ENCODE data around the gene RPS6KB2.
A peak's percentile ranks its signal among the peaks of the same experiment; 100 is the strongest.
"Not testable (repeated sequence)": the region's sequence is repeated elsewhere in the genome, so short reads cannot be mapped to it uniquely, and the experiment has no call there.

RPS6KB2 gene

GRCh38 chr11:67400251-67400941, 27.9 kb upstream of the RPS6KB2 start:
- H3K36me3 ChIP-seq (ENCODE audit: insufficient read depth, low read depth, low read length), result peaks cover 47% of the 10 kb centered on the region
- H3K27ac ChIP-seq (ENCODE audit: low read length), result no peak overlapping the region
- H3K4me1 ChIP-seq (ENCODE audit: insufficient read depth, low read length), result peaks cover 5% of the 10 kb centered on the region; the same call in 1 of the 2 replicates
- H3K9me3 ChIP-seq (ENCODE audit: insufficient read depth, low read depth, low read length), result no peaks in the 10 kb centered on the region
- H3K4me3 ChIP-seq (ENCODE audit: low read length), result peak overlapping the region; percentile 83
- no peaks in the 10 kb centered on the region for H3K27me3 ChIP-seq (ENCODE audit: insufficient read depth, low read length)
- H3K9ac ChIP-seq (ENCODE audit: low read depth, low read length), result peak overlapping the region; percentile 92; the same call in 1 of the 2 replicates

- H3K4me1 ChIP-seq (ENCODE audit: insufficient read depth, low read length), result peaks cover 5% of the 10 kb centered on the region; the same call in 1 of the 2 replicates
- peak overlapping the region; percentile 83 for H3K4me3 ChIP-seq (ENCODE audit: low read length)
- H3K9ac ChIP-seq (ENCODE audit: low read depth, low read length), result peak overlapping the region; percentile 92
- no peak overlapping the region for H3K27ac ChIP-seq (ENCODE audit: low read length)
- H3K27me3 ChIP-seq (ENCODE audit: insufficient read depth, low read length), result no peaks in the 10 kb centered on the region
- H3K9me3 ChIP-seq (ENCODE audit: insufficient read depth, low read depth, low read length), result no peaks in the 10 kb centered on the region
- peaks cover 41% of the 10 kb centered on the region for H3K36me3 ChIP-seq (ENCODE audit: insufficient read depth, low read depth, low read length)
Observed at GRCh38 chr11:67400942-67401494, 27.3 kb upstream of the RPS6KB2 start.

DNA sequence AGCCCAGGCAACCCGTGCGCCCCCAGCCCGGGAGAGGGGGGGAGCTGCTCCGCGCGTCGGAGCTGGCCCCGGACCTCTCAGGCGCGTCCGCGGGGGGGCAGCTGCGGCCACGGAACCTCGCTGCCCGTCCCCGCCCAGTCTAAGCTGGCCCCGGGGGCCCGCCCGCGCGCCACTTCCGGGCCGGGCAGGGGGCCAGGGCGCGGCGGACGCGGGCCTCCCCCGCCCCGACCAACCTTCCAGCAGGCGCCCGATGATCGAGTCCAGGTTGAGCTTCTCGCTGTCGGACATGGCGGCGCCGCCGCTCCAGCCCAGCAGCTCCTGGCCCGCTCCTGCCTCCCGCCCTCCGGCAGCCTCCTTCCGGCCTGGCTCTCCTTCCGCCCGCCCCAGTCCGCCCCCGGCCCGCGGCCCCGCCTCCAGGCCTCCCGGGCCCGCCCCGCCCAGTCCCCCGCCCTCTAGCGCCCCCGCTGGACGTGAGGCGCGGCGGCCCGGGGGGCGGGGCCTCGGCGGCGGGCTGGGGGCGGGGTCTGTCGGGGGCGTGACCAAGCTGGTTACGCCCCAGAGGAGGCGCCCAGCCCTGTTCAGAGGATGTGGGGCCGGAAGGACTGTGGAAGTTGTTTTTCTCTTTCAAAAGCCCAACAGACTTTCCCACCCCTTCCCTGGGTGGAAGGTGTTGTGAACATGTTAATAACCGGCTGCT, 26.7 kb upstream of the RPS6KB2 start, which contains the start of gene PPP1CA:
TSS of gene PPP1CA (minus strand) at position 364 of the 697 bp plus-strand sequence. CDS start at position 288, 76 bp downstream.
- H3K27me3 ChIP-seq (ENCODE audit: insufficient read depth, low read length), result no peaks in the 10 kb centered on the region
- H3K9ac ChIP-seq (ENCODE audit: low read depth, low read length), result peak within 1 kb of the TSS; percentile 92
- H3K4me3 ChIP-seq (ENCODE audit: low read length), result peak within 1 kb of the TSS; percentile 83
- H3K9me3 ChIP-seq (ENCODE audit: insufficient read depth, low read depth, low read length), result no peaks in the 10 kb centered on the region
- peaks cover 35% of the 10 kb centered on the region for H3K36me3 ChIP-seq (ENCODE audit: insufficient read depth, low read depth, low read length)
- H3K27ac ChIP-seq (ENCODE audit: low read length), result no peak within 1 kb of the TSS
- peaks cover 5% of the 10 kb centered on the region; the same call in 1 of the 2 replicates for H3K4me1 ChIP-seq (ENCODE audit: insufficient read depth, low read length)

DNA sequence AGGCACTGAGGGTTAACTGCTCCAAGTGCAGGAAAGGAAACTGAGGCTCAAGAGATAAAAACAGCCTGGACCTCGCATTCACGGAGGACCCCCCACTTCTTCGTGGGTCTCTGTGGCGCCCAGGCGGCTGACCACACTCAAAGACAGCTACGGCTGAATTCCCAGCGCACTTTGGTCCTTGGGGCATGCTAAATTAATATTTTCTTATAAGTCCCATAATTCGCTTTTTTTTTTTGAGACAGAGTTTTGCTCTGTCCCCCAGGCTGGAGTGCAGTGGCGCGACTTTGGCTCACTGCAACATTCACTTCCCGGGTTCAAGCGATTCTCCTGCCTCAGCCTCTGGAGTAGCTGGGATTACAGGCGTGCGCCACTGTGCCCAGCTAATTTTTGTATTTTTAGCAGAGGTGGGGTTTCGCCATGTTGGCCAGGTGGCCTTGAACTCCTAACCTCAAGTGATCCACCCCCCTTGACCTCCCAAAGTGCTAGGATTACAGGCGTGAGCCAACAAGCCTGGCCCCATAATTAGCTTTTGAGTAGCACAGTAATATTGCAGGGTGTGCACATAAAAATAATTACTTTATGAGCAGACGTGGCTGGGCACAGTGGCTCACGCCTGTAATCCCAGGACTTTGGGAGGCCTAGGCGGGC, 26.0 kb upstream of the RPS6KB2 start:
- peaks cover 30% of the 10 kb centered on the region for H3K36me3 ChIP-seq (ENCODE audit: insufficient read depth, low read depth, low read length)

GRCh38 chr11:67403085-67403484, 25.2 kb upstream of the RPS6KB2 start:
- not testable (repeated sequence) for H3K27ac ChIP-seq (ENCODE audit: low read length); H3K4me1 ChIP-seq (ENCODE audit: insufficient read depth, low read length); H3K4me3 ChIP-seq (ENCODE audit: low read length); H3K27me3 ChIP-seq (ENCODE audit: insufficient read depth, low read length); H3K9me3 ChIP-seq (ENCODE audit: insufficient read depth, low read depth, low read length); H3K9ac ChIP-seq (ENCODE audit: low read depth, low read length)
- peaks cover 22% of the 10 kb centered on the region for H3K36me3 ChIP-seq (ENCODE audit: insufficient read depth, low read depth, low read length)

More for the DNA sequence above, 26.0 kb upstream of the RPS6KB2 start:
- not testable (repeated sequence) for H3K4me1 ChIP-seq (ENCODE audit: insufficient read depth, low read length); H3K27me3 ChIP-seq (ENCODE audit: insufficient read depth, low read length); H3K27ac ChIP-seq (ENCODE audit: low read length); H3K9me3 ChIP-seq (ENCODE audit: insufficient read depth, low read depth, low read length)
- Histone ChIP-seq H3K9ac (ENCODE audit: low read depth, low read length) (peak overlapping the region; percentile 61; the same call in 1 of the 2 replicates), H3K4me3 (ENCODE audit: low read length) (peak overlapping the region; percentile 56)

GRCh38 chr11:67404515-67405195, 23.6 kb upstream of the RPS6KB2 start:
- no peak overlapping the region for H3K4me3 ChIP-seq (ENCODE audit: low read length)

DNA sequence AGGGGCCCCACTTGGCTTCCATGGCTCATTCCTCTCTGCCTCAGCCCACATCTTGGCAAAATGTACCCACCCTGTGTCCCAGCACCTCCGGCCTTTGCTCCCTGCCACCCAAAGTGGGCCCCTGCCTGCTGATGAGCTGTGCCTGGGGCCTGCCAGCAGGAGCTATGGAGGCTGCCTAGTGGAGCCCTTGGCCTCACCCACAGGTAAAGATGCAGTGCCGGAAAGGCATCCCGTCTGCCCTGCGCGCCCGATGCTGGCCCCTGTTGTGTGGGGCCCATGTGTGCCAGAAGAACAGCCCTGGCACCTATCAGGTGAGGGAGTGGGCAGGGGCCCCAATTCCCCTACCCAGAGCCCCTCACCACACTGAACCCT, 23.1 kb upstream of the RPS6KB2 start:
- peaks cover 8% of the 10 kb centered on the region; the same call in 1 of the 2 replicates for H3K4me1 ChIP-seq (ENCODE audit: insufficient read depth, low read length)
- no peaks in the 10 kb centered on the region for H3K9me3 ChIP-seq (ENCODE audit: insufficient read depth, low read depth, low read length)
- H3K9ac ChIP-seq (ENCODE audit: low read depth, low read length), result no peak overlapping the region
- H3K4me3 ChIP-seq (ENCODE audit: low read length), result no peak overlapping the region
- no peak overlapping the region for H3K27ac ChIP-seq (ENCODE audit: low read length)
- no peaks in the 10 kb centered on the region for H3K27me3 ChIP-seq (ENCODE audit: insufficient read depth, low read length)
- peaks cover 4% of the 10 kb centered on the region; the same call in 1 of the 2 replicates for H3K36me3 ChIP-seq (ENCODE audit: insufficient read depth, low read depth, low read length)

More at GRCh38 chr11:67404515-67405195, 23.6 kb upstream of the RPS6KB2 start:
- Histone ChIP-seq H3K27ac (ENCODE audit: low read length) (no peak overlapping the region), H3K36me3 (ENCODE audit: insufficient read depth, low read depth, low read length) (peaks cover 8% of the 10 kb centered on the region; the same call in 1 of the 2 replicates), H3K4me1 (ENCODE audit: insufficient read depth, low read length) (peaks cover 6% of the 10 kb centered on the region; the same call in 1 of the 2 replicates), H3K27me3 (ENCODE audit: insufficient read depth, low read length) (no peaks in the 10 kb centered on the region), H3K9ac (ENCODE audit: low read depth, low read length) (no peak overlapping the region), H3K9me3 (ENCODE audit: insufficient read depth, low read depth, low read length) (no peaks in the 10 kb centered on the region)

DNA sequence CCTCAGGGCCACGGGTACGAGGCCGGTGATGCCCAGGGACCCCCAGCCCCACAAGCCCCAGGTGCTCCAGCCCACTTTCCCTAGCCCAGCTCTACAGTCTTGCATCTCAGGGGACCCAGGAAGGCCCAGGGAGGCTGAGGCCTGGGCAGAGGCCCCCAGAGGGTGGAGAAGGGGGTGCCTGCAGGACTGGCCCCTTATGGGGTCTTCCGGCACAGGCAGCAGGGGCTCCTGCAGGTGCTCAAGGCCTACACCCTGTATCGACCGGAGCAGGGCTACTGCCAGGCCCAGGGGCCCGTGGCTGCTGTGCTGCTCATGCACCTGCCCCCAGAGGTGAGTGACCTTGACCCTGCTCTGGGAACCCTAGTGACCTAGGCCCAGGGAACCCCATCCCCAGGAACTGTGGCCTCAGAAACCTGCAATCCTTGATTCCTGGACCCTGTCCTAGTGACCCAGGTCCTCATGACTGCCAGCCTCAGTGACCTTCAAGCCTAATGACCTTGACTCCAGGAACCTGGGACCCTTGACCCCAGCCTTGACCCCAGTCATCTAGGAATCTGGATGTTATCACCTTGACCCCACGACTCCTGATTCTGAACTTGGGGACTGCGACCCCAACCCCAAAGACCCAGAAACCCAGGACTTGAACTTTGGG, 22.5 kb upstream of the RPS6KB2 start:
- no peak overlapping the region for H3K9ac ChIP-seq (ENCODE audit: low read depth, low read length)
- no peak overlapping the region for H3K4me3 ChIP-seq (ENCODE audit: low read length)
- no peak overlapping the region for H3K27ac ChIP-seq (ENCODE audit: low read length)
- no peaks in the 10 kb centered on the region for H3K36me3 ChIP-seq (ENCODE audit: insufficient read depth, low read depth, low read length)
- H3K9me3 ChIP-seq (ENCODE audit: insufficient read depth, low read depth, low read length), result no peaks in the 10 kb centered on the region
- peaks cover 8% of the 10 kb centered on the region; the same call in 1 of the 2 replicates for H3K4me1 ChIP-seq (ENCODE audit: insufficient read depth, low read length)
- no peaks in the 10 kb centered on the region for H3K27me3 ChIP-seq (ENCODE audit: insufficient read depth, low read length)

GRCh38 chr11:67406420-67406968, 21.8 kb upstream of the RPS6KB2 start:
- peaks cover 4% of the 10 kb centered on the region; the same call in 1 of the 2 replicates for H3K27me3 ChIP-seq (ENCODE audit: insufficient read depth, low read length)
- H3K36me3 ChIP-seq (ENCODE audit: insufficient read depth, low read depth, low read length), result no peaks in the 10 kb centered on the region
- no peak overlapping the region for H3K27ac ChIP-seq (ENCODE audit: low read length)
- no peak overlapping the region for H3K4me3 ChIP-seq (ENCODE audit: low read length)
- peaks cover 8% of the 10 kb centered on the region; the same call in 1 of the 2 replicates for H3K4me1 ChIP-seq (ENCODE audit: insufficient read depth, low read length)
- H3K9ac ChIP-seq (ENCODE audit: low read depth, low read length), result no peak overlapping the region
- H3K9me3 ChIP-seq (ENCODE audit: insufficient read depth, low read depth, low read length), result no peaks in the 10 kb centered on the region

DNA sequence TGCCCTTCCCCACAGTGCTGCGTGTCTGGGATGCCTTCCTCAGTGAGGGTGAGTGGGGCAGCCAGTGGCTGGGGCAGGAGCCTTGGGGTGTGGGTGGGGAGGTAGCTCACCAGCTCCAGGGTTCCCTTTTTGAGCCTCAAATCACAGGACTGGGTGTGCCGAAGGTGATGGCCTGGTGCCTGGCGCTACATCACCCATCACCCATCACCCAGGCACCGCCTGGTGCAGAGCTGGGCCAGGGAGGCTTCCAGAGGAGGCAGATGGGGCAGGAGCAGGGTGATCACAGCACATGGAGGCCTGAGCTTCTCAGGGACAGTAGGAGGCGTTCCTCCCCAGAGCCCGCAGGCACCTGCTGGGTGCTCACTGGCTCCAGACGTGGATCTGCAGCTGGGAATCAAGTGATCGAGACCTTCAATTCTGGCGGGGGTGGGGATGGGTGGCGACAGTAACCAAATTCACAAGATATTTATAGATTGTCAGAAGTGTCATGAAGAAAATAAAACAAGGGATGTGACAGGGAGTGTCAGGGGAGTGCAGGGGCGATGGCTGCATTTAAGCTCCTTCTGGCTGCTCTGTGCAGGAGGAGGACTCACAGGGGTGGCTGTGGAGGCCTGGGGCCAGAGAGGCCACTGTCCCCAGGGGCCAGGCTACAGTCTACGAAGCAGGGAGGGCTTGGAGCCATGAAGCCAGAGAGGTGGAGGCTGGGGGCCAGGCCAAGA, 21.2 kb upstream of the RPS6KB2 start:
- no peak overlapping the region for H3K27ac ChIP-seq (ENCODE audit: low read length)
- H3K4me3 ChIP-seq (ENCODE audit: low read length), result no peak overlapping the region
- H3K9ac ChIP-seq (ENCODE audit: low read depth, low read length), result no peak overlapping the region

More for the DNA sequence above, 21.2 kb upstream of the RPS6KB2 start:
- peaks cover 10% of the 10 kb centered on the region for H3K27me3 ChIP-seq (ENCODE audit: insufficient read depth, low read length)
- no peaks in the 10 kb centered on the region for H3K36me3 ChIP-seq (ENCODE audit: insufficient read depth, low read depth, low read length)
- H3K9me3 ChIP-seq (ENCODE audit: insufficient read depth, low read depth, low read length), result no peaks in the 10 kb centered on the region
- peaks cover 6% of the 10 kb centered on the region; the same call in 1 of the 2 replicates for H3K4me1 ChIP-seq (ENCODE audit: insufficient read depth, low read length)
